Panc1 (cell line): ENCODE results near the gene BRAF.

Source experiments
- CTCF ChIP-seq: fragments of 450-650 bp; IDR thresholded peaks from 2 replicates; pipeline ENCODE4 v1.5.1; 2017; ENCODE audit warnings: mild to moderate bottlenecking
- POLR2AphosphoS5 ChIP-seq: IDR thresholded peaks from 2 replicates; pipeline ENCODE4 v1.6.1; 2012; ENCODE audit warnings: mild to moderate bottlenecking, low read depth, low read length, moderate library complexity
- SIN3A ChIP-seq: IDR thresholded peaks from 2 replicates; pipeline ENCODE4 v1.6.1; 2012; ENCODE audit warnings: low read depth, mild to moderate bottlenecking, low read length, moderate library complexity, borderline replicate concordance; ENCODE audit not compliant: insufficient read depth
- TCF7L2 ChIP-seq: IDR thresholded peaks from 2 replicates; pipeline ENCODE4 v1.6.1; 2011; ENCODE audit warnings: mild to moderate bottlenecking, low read depth, low read length, inconsistent platforms
- TF ChIP-seq, protein P1 (sequence below), 2 experiments: IDR thresholded peaks; 2 replicates each; pipeline ENCODE4 v1.6.1; 2011 to 2012; ENCODE audit warnings: low read depth in 2 of 2, control low read depth in 1 of 2, low read length in 1 of 2, mild to moderate bottlenecking in 1 of 2, moderate library complexity in 1 of 2; ENCODE audit not compliant: insufficient read depth in 1 of 2

DNA sequence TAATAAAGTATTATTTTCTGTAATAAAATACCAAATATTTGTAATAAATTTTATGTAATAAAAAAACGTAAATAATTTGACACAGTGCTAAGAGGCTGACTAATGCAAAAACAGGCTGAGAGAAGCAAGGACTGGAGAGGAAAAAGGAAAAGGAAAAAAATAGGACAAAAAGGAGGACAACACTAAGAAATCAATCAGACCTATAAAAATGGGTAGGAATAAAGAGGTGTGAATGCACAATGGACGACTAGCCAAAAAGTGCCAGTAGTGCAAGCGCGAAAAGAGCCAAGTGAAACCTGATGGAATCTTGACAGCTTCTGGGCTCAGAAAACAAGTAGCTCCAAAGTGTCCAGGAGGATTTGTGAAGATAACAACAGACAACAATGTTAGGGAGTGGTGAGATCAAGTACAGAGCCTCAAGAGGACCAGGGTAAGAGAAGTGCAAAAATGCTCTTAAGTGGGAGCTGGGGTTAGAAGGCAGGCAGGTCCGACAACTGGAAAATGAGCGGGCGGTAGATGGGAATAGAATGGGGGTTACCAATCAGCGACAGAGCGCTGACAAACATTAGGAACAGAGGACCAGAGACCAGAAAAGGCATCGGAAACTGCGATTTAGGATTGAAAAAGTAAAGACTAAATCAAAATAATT is 1.2 kb downstream of the BRAF start:
- TF ChIP-seq POLR2AphosphoS5 (no peak), CTCF (no peak), SIN3A (no peak), TCF7L2 (no peak)
- TF ChIP-seq, protein P1, sequence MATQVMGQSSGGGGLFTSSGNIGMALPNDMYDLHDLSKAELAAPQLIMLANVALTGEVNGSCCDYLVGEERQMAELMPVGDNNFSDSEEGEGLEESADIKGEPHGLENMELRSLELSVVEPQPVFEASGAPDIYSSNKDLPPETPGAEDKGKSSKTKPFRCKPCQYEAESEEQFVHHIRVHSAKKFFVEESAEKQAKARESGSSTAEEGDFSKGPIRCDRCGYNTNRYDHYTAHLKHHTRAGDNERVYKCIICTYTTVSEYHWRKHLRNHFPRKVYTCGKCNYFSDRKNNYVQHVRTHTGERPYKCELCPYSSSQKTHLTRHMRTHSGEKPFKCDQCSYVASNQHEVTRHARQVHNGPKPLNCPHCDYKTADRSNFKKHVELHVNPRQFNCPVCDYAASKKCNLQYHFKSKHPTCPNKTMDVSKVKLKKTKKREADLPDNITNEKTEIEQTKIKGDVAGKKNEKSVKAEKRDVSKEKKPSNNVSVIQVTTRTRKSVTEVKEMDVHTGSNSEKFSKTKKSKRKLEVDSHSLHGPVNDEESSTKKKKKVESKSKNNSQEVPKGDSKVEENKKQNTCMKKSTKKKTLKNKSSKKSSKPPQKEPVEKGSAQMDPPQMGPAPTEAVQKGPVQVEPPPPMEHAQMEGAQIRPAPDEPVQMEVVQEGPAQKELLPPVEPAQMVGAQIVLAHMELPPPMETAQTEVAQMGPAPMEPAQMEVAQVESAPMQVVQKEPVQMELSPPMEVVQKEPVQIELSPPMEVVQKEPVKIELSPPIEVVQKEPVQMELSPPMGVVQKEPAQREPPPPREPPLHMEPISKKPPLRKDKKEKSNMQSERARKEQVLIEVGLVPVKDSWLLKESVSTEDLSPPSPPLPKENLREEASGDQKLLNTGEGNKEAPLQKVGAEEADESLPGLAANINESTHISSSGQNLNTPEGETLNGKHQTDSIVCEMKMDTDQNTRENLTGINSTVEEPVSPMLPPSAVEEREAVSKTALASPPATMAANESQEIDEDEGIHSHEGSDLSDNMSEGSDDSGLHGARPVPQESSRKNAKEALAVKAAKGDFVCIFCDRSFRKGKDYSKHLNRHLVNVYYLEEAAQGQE (IDR thresholded peaks at IDR 0.05; ENCODE audit: insufficient read depth in 1 of 2, low read depth in 2 of 2, low read length in 1 of 2) = no peak
